Left renal pelvis (tissue), 4 donors: ENCODE results near the gene TMEM163. TPM values are rescaled to one million over a fixed set of nuclear protein-coding genes. Genes with fewer than 3 reads are reported as not detected.

Experiments
- DNase-seq, 4 donors: peaks; one replicate each; pipeline ENCODE4 v3.0.0-alpha.2; 2013; ENCODE audit warnings: low read depth in 4 of 4, low spot score in 3 of 4
- polyA plus RNA-seq, 4 donors: library from polyadenylated mRNA; unstranded; fragments of 120-200 nt; gene quantifications; one replicate each; pipeline ENCODE4 v1.2.1, GENCODE V29; 2013; ENCODE audit not compliant: insufficient read length in 4 of 4

TMEM163 gene
- polyA plus RNA-seq, 4 donors = 1.2 to 2.9 (median 2.0) TPM

GRCh38 chr2:134462791-134463698, 255.8 kb downstream of the TMEM163 start:
- DNase-seq = no peak

GRCh38 chr2:134462275-134462674, 256.5 kb downstream of the TMEM163 start:
- no peak for DNase-seq

GRCh38 chr2:134461511-134461910, 257.3 kb downstream of the TMEM163 start:
- DNase-seq = no peak

- no peak for DNase-seq
Measured at GRCh38 chr2:134460583-134460998, 258.2 kb downstream of the TMEM163 start.

GRCh38 chr2:134459706-134460406, 258.9 kb downstream of the TMEM163 start:
- DNase-seq = no peak

- no peak for DNase-seq
Measured at GRCh38 chr2:134458950-134459349, 259.9 kb downstream of the TMEM163 start.

GRCh38 chr2:134458473-134458853, 260.3 kb downstream of the TMEM163 start:
- DNase-seq = no peak

GRCh38 chr2:134457765-134458472, 260.9 kb downstream of the TMEM163 start:
- no peak for DNase-seq

GRCh38 chr2:134457353-134457752, 261.4 kb downstream of the TMEM163 start:
- DNase-seq = no peak

- no peak for DNase-seq
Measured at GRCh38 chr2:134455426-134455825, 263.4 kb downstream of the TMEM163 start.

- no peak for DNase-seq
Measured at GRCh38 chr2:134454931-134455330, 263.9 kb downstream of the TMEM163 start.

- no peak for DNase-seq
Measured at GRCh38 chr2:134454426-134454825, 264.4 kb downstream of the TMEM163 start.

GRCh38 chr2:134453973-134454372, 264.8 kb downstream of the TMEM163 start:
- no peak for DNase-seq

- DNase-seq = no peak
Measured at GRCh38 chr2:134453476-134453875, 265.3 kb downstream of the TMEM163 start.

GRCh38 chr2:134452042-134452733, 266.6 kb downstream of the TMEM163 start:
- DNase-seq = no peak

GRCh38 chr2:134451347-134451630, 267.5 kb downstream of the TMEM163 start:
- DNase-seq = no peak

GRCh38 chr2:134449751-134450513, 268.9 kb downstream of the TMEM163 start:
- DNase-seq = no peak

GRCh38 chr2:134449157-134449556, 269.6 kb downstream of the TMEM163 start:
- DNase-seq = no peak

- DNase-seq = no peak
Measured at GRCh38 chr2:134448650-134449049, 270.1 kb downstream of the TMEM163 start.

- no peak for DNase-seq
Measured at GRCh38 chr2:134447669-134448068, 271.1 kb downstream of the TMEM163 start.
